WTC11 (cell line): Measurements from ENCODE around the gene PARP14. TPM values are rescaled to one million over a fixed set of nuclear protein-coding genes. Genes with fewer than 3 reads are reported as not detected.

Experiments used
- ATAC-seq: fragments of 200-7000 bp; cut with Tn5 transposase; 2 replicates; pipeline ENCODE4 v1.10.0; 2021; ENCODE audit warnings: mild to moderate bottlenecking, moderate library complexity
- CTCF ChIA-PET: fragments of 300-600 bp; sonication (Branson Sonifier 250); formaldehyde crosslinking; loops from one replicate; lab custom pipeline; 2021; ENCODE audit warnings: antibody characterized with exemption; lab: Charles Lee
- POLR2A ChIA-PET: fragments of 350-600 bp; sonication (Branson Sonifier 250); formaldehyde crosslinking; loops from one replicate; lab custom pipeline; 2021; ENCODE audit warnings: antibody characterized with exemption; lab: Charles Lee
- DNase-seq: peaks from one replicate; pipeline ENCODE4 v3.0.0; 2021; ENCODE audit warnings: low spot score
- H3K27ac Mint-ChIP-seq: 2 replicates; pipeline ENCODE4 v1.8.0; 2021; ENCODE audit warnings: mixed read lengths
- H3K27me3 Mint-ChIP-seq: 2 replicates; pipeline ENCODE4 v1.8.0; 2021; ENCODE audit warnings: low read depth, mild to moderate bottlenecking, moderate library complexity, mixed read lengths
- H3K36me3 Mint-ChIP-seq: 2 replicates; pipeline ENCODE4 v1.8.0; 2021; ENCODE audit warnings: mixed read lengths
- H3K4me1 Mint-ChIP-seq: 2 replicates; pipeline ENCODE4 v1.8.0; 2022; ENCODE audit warnings: mixed read lengths
- H3K4me3 Mint-ChIP-seq: 2 replicates; pipeline ENCODE4 v1.8.0; 2021; ENCODE audit warnings: mild to moderate bottlenecking, moderate library complexity, mixed read lengths
- H3K9me3 Mint-ChIP-seq: 2 replicates; pipeline ENCODE4 v1.8.0; 2021; ENCODE audit warnings: mixed read lengths
- AR ChIP-seq: fragments of 250-450 bp; sonication (Bioruptor Pico); IDR thresholded peaks from 2 replicates; pipeline ENCODE4 v1.9.0; 2021; ENCODE audit warnings: mild to moderate bottlenecking
- E2F5 ChIP-seq: sonication (generic); formaldehyde crosslinking; IDR thresholded peaks from 2 replicates; pipeline ENCODE4 v1.8.1; 2022; ENCODE audit warnings: mild to moderate bottlenecking, moderate library complexity, missing genetic modification reagents
- ELF4 ChIP-seq: sonication (generic); formaldehyde crosslinking; IDR thresholded peaks from 2 replicates; pipeline ENCODE4 v1.8.1; 2022; ENCODE audit warnings: low read depth, mild to moderate bottlenecking, moderate library complexity, missing genetic modification reagents
- FOXP1 ChIP-seq: sonication (generic); formaldehyde crosslinking; IDR thresholded peaks from 2 replicates; pipeline ENCODE4 v1.8.0; 2022; ENCODE audit warnings: missing genetic modification reagents, mild to moderate bottlenecking, moderate library complexity, borderline replicate concordance
- FOXP4 ChIP-seq: sonication (generic); formaldehyde crosslinking; IDR thresholded peaks from 2 replicates; pipeline ENCODE4 v1.8.0; 2022; ENCODE audit warnings: mild to moderate bottlenecking, missing genetic modification reagents
- GRHL2 ChIP-seq: fragments of 250-450 bp; sonication (Bioruptor Pico); IDR thresholded peaks from 2 replicates; pipeline ENCODE4 v1.8.0; 2022; ENCODE audit warnings: mild to moderate bottlenecking, moderate library complexity; ENCODE audit not compliant: insufficient replicate concordance, severe bottlenecking
- HMGXB4 ChIP-seq: sonication (generic); formaldehyde crosslinking; IDR thresholded peaks from 2 replicates; pipeline ENCODE4 v1.8.1; 2023; ENCODE audit warnings: mild to moderate bottlenecking, moderate library complexity, missing genetic modification reagents
- IRF1 ChIP-seq: sonication (generic); formaldehyde crosslinking; IDR thresholded peaks from 2 replicates; pipeline ENCODE4 v1.8.0; 2023; ENCODE audit warnings: missing genetic modification reagents
- MAX ChIP-seq: sonication (generic); formaldehyde crosslinking; IDR thresholded peaks from 2 replicates; pipeline ENCODE4 v1.8.0; 2022; ENCODE audit warnings: mild to moderate bottlenecking, missing genetic modification reagents
- MLX ChIP-seq: sonication (generic); formaldehyde crosslinking; IDR thresholded peaks from 2 replicates; pipeline ENCODE4 v1.8.1; 2023; ENCODE audit warnings: mild to moderate bottlenecking, missing genetic modification reagents, moderate library complexity
- NR3C1 ChIP-seq: sonication (generic); formaldehyde crosslinking; conservative IDR thresholded peaks from 2 replicates; pipeline ENCODE4 v1.8.1; 2023; ENCODE audit warnings: low read depth, mild to moderate bottlenecking, missing genetic modification reagents
- OVOL2 ChIP-seq: fragments of 250-450 bp; sonication (Bioruptor Pico); IDR thresholded peaks from 2 replicates; pipeline ENCODE4 v1.9.0; 2021; ENCODE audit warnings: mild to moderate bottlenecking, borderline replicate concordance
- RELA ChIP-seq: sonication (generic); formaldehyde crosslinking; IDR thresholded peaks from 2 replicates; pipeline ENCODE4 v1.8.1; 2022; ENCODE audit warnings: missing genetic modification reagents, mild to moderate bottlenecking, borderline replicate concordance
- STAT6 ChIP-seq: sonication (generic); formaldehyde crosslinking; conservative IDR thresholded peaks from 2 replicates; pipeline ENCODE4 v1.8.1; 2023; ENCODE audit warnings: mild to moderate bottlenecking, low read depth, missing genetic modification reagents, moderate library complexity
- ZNF121 ChIP-seq: sonication (generic); formaldehyde crosslinking; IDR thresholded peaks from 2 replicates; pipeline ENCODE4 v1.8.0; 2023; ENCODE audit warnings: missing genetic modification reagents
- ZNF138 ChIP-seq: sonication (generic); formaldehyde crosslinking; conservative IDR thresholded peaks from 2 replicates; pipeline ENCODE4 v1.8.1; 2022; ENCODE audit warnings: mild to moderate bottlenecking, moderate library complexity, missing genetic modification reagents
- ZNF512 ChIP-seq: sonication (generic); formaldehyde crosslinking; IDR thresholded peaks from 2 replicates; pipeline ENCODE4 v1.8.1; 2022; ENCODE audit warnings: missing genetic modification reagents, borderline replicate concordance
- total RNA-seq: library from RNA; stranded (reverse); gene quantifications from 3 replicates; pipeline ENCODE4 v1.2.3, GENCODE V29; 2021

Gene PARP14
- total RNA-seq, 1 experiment from 2014 or later, result 15.9 TPM

- no peak for TF ChIP-seq ZNF512 (CRISPR knock-in tag)
- no peak for TF ChIP-seq AR
- TF ChIP-seq GRHL2, result no peak
- no peak for TF ChIP-seq MAX (CRISPR knock-in tag)
- no peak for TF ChIP-seq ELF4 (CRISPR knock-in tag)
- TF ChIP-seq FOXP4 (CRISPR knock-in tag), result no peak
- no peak for TF ChIP-seq RELA (CRISPR knock-in tag)
- TF ChIP-seq OVOL2 (CRISPR knock-in tag), result no peak
- TF ChIP-seq NR3C1 (CRISPR knock-in tag), result no peak
- Mint-ChIP-seq H3K4me1 (no peaks in the 10 kb centered on the region), H3K9me3 (peaks cover 13% of the 10 kb centered on the region), H3K36me3 (0 out of 2 replicates have a peak, but pooled peaks cover 2% of the 10 kb centered on the region), H3K27ac (no peak overlapping the region), H3K4me3 (no peak overlapping the region), H3K27me3 (no peaks in the 10 kb centered on the region)
- DNase-seq, result no peak
- CTCF ChIA-PET, result no interaction called here
- POLR2A ChIA-PET, result no interaction called here
- ATAC-seq, result no peak
Measured at GRCh38 chr3:122671553-122671952, 9.1 kb upstream of the PARP14 start.

GRCh38 chr3:122674339-122674738 lies 6.3 kb upstream of the PARP14 start:
- H3K4me1 Mint-ChIP-seq, result peaks cover 9% of the 10 kb centered on the region
- POLR2A ChIA-PET, result no interaction called here
- ATAC-seq, result no peak

More at GRCh38 chr3:122674339-122674738, 6.3 kb upstream of the PARP14 start:
- TF ChIP-seq MAX (CRISPR knock-in tag), result no peak
- no peak for TF ChIP-seq STAT6 (CRISPR knock-in tag)
- TF ChIP-seq E2F5 (CRISPR knock-in tag), result no peak
- no peak for TF ChIP-seq FOXP1 (CRISPR knock-in tag)
- no peak for TF ChIP-seq IRF1 (CRISPR knock-in tag)
- no peak for TF ChIP-seq ZNF121 (CRISPR knock-in tag)
- TF ChIP-seq ZNF138 (CRISPR knock-in tag), result no peak
- no peak for TF ChIP-seq HMGXB4 (CRISPR knock-in tag)
- no peak for TF ChIP-seq MLX (CRISPR knock-in tag)
- Mint-ChIP-seq H3K27ac (no peak overlapping the region), H3K4me3 (no peak overlapping the region), H3K27me3 (peaks cover 4% of the 10 kb centered on the region), H3K36me3 (no peaks in the 10 kb centered on the region), H3K9me3 (no peaks in the 10 kb centered on the region; the same call in 1 of the 2 replicates)
- DNase-seq, result no peak
- CTCF ChIA-PET, result no interaction called here
